ENCODE measurements around the gene BUD31. TPM values are rescaled to one million over a fixed set of nuclear protein-coding genes. Genes with fewer than 3 reads are reported as not detected.

Gene BUD31
- total and polyA plus RNA-seq, 2 of the 8 experiments (the other 6 are each of a cell fraction or from before 2014, with no cell fraction given), result 46.7 to 114 TPM

DNA sequence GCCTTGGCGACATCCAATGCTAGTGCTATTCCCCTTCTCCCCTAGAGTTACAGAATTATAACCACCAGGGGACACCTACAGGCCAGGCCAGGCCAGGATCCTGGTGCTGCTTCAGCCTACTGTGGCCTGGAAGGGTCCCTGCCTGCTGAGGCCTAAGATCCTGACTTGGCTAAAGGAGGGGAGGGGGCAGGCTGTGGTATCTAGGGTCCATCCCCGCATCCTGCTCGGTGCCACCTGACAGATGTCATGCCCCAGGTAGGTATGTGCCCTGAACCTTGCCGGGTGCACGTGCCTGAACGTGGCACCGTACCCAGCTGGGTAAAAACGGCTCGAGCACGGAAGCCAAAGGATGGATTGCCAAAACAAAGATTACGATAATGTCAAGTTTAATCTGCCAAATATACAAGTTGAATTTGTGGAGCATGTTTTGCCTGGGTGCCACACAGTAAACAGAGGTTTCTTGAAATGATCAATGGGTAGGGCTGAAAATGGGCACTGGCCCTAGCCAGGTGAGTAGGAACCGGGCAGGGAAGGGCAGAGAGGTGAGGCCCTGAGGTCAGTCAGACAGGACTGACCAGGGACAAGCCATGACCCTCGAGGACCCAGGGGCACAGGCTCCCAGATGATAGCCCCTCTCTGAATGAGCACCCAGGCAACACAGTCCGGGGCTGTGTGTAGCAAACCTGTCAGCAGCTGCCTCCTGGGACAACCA, 13.0 kb upstream of the BUD31 start:
- no peak overlapping the region for H3K18ac ChIP-seq (ENCODE audit: extremely low read depth, low read length)
- no peak overlapping the region for H3K27ac ChIP-seq (ENCODE audit: low read depth, low read length)
- peaks cover 2 to 12% (median 5%) of the 10 kb centered on the region in 4 experiments; a peak in 6 of 7 replicates for H3K4me1 ChIP-seq (replicated peaks in 1 of 4; ENCODE audit: control insufficient read depth in 3 of 4, insufficient read depth in 4 of 4, low read length in 3 of 4)
- no peak overlapping the region for H4K8ac ChIP-seq (ENCODE audit: extremely low read depth, insufficient read depth, low read length)
- POLR2A ChIA-PET (ENCODE audit: partially characterized antibody), result interaction anchor here (1.2 to 7.9 kb wide), 5 partner anchors 11 to 43 kb away, joined by 3 to 150 read pairs (median 12); partner anchors contain the start of genes ARPC1B, BUD31, CPSF4 and PDAP1
- no peak overlapping the region for H3K23ac ChIP-seq (ENCODE audit: insufficient read length)
- CTCF ChIA-PET (ENCODE audit: partially characterized antibody), result interaction anchor here (1.0 kb wide), 1 partner anchor 30 kb away, joined by 3 read pairs; no protein-coding TSS in a partner anchor
- no peak overlapping the region for H4K91ac ChIP-seq (replicated peaks; ENCODE audit: insufficient read length, low read length)
- TF ChIP-seq EGR1 (IDR thresholded peaks at IDR 0.05; ENCODE audit: borderline replicate concordance, low read depth, low read length) (no peak), SP1 (IDR thresholded peaks at IDR 0.05; ENCODE audit: low read depth, low read length) (no peak), HDAC6 (IDR thresholded peaks at IDR 0.05; ENCODE audit: low read depth, low read length) (no peak), ASH2L (IDR thresholded peaks at IDR 0.05; ENCODE audit: low read length) (no peak), CEBPB (IDR thresholded peaks at IDR 0.05; ENCODE audit: low read depth, low read length) (no peak), JUND (IDR thresholded peaks at IDR 0.05; ENCODE audit: low read length) (no peak), RAD21 (IDR thresholded peaks at IDR 0.05 in 1 of 2, conservative IDR thresholded peaks at IDR 0.05 in 1 of 2; ENCODE audit: low read depth in 2 of 2, low read length in 2 of 2) (peak in 1 of 2 experiments; percentile 28; a peak in 2 of 4 replicates), SIX5 (IDR thresholded peaks at IDR 0.05; ENCODE audit: low read depth, low read length) (no peak)
- TF ChIP-seq, protein P1, sequence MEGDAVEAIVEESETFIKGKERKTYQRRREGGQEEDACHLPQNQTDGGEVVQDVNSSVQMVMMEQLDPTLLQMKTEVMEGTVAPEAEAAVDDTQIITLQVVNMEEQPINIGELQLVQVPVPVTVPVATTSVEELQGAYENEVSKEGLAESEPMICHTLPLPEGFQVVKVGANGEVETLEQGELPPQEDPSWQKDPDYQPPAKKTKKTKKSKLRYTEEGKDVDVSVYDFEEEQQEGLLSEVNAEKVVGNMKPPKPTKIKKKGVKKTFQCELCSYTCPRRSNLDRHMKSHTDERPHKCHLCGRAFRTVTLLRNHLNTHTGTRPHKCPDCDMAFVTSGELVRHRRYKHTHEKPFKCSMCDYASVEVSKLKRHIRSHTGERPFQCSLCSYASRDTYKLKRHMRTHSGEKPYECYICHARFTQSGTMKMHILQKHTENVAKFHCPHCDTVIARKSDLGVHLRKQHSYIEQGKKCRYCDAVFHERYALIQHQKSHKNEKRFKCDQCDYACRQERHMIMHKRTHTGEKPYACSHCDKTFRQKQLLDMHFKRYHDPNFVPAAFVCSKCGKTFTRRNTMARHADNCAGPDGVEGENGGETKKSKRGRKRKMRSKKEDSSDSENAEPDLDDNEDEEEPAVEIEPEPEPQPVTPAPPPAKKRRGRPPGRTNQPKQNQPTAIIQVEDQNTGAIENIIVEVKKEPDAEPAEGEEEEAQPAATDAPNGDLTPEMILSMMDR (IDR thresholded peaks at IDR 0.05; ENCODE audit: control extremely low read depth in 1 of 3, insufficient read depth in 1 of 3, low read depth in 1 of 3, low read length in 3 of 3), result peak in 1 of 3 experiments; percentile 32; a peak in 2 of 4 replicates
- no peak overlapping the region for H4K5ac ChIP-seq (ENCODE audit: insufficient read length, low read depth, low read length)
- no peak overlapping the region for H2AK5ac ChIP-seq (ENCODE audit: low read depth, low read length)
- H3K23me2 ChIP-seq (ENCODE audit: low read depth, low read length), result peaks cover 4% of the 10 kb centered on the region; the same call in 1 of the 2 replicates
- no peak overlapping the region for H2BK20ac ChIP-seq (ENCODE audit: low read length)
- H4K20me1 ChIP-seq (replicated peaks in 1 of 2; ENCODE audit: control insufficient read depth in 1 of 2, insufficient read depth in 2 of 2, low read length in 2 of 2), result peaks cover 14 to 27% of the 10 kb centered on the region in 2 experiments
- no peak for DNase-seq (ENCODE audit: low read depth in 1 of 2, low spot score in 2 of 2)
- H3K79me1 ChIP-seq (ENCODE audit: low read depth, low read length), result no peaks in the 10 kb centered on the region
- H3K4me2 ChIP-seq (ENCODE audit: insufficient read depth in 1 of 2, low read depth in 2 of 2, low read length in 2 of 2), result no peak overlapping the region
- no peaks in the 10 kb centered on the region for H3K9me3 ChIP-seq (ENCODE audit: insufficient read depth in 2 of 2, low read depth in 1 of 2, low read length in 1 of 2)
- FAIRE-seq, result no peak
- H3K4me3 ChIP-seq (ENCODE audit: extremely low read depth in 1 of 4, insufficient read depth in 2 of 4, low read depth in 3 of 4, low read length in 4 of 4), result no peak overlapping the region
- H2BK120ac ChIP-seq (replicated peaks; ENCODE audit: low read depth, low read length), result no peak overlapping the region
- no peak overlapping the region for H2BK12ac ChIP-seq (ENCODE audit: low read depth, low read length)
- no peak overlapping the region for H3K56ac ChIP-seq (replicated peaks; ENCODE audit: insufficient read length, low read depth, low read length)
- H3K4ac ChIP-seq (replicated peaks; ENCODE audit: insufficient read length, low read depth, low read length), result no peak overlapping the region
- no peak overlapping the region; a peak in 1 of 7 replicates for H3K9ac ChIP-seq (replicated peaks in 1 of 4; ENCODE audit: extremely low read depth in 1 of 4, low read depth in 3 of 4, low read length in 3 of 4)
- H2BK5ac ChIP-seq (ENCODE audit: low read depth, low read length), result no peak overlapping the region
- no peaks in the 10 kb centered on the region for H3K79me2 ChIP-seq (ENCODE audit: control insufficient read depth in 1 of 2, insufficient read depth in 2 of 2, low read length in 2 of 2)
- peaks cover 20 to 68% (median 39%) of the 10 kb centered on the region in 4 experiments for H3K36me3 ChIP-seq (ENCODE audit: control insufficient read depth in 2 of 4, insufficient read depth in 4 of 4, low read length in 3 of 4)
- H2AFZ ChIP-seq (ENCODE audit: low read length), result no peak overlapping the region
- 94% methylated on average over 14 of the region's 14 CpGs; no CpG with 5 or more reads in 1 of the 2 experiments for WGBS, 2 experiments (ENCODE audit: extremely low coverage in 1 of 2, insufficient coverage in 1 of 2, insufficient read length in 1 of 2, insufficient replicate concordance in 2 of 2, low coverage in 1 of 2, low lambda C conversion rate in 2 of 2, missing lambda C conversion rate in 1 of 2)
- H3K27me3 ChIP-seq (replicated peaks in 1 of 4; ENCODE audit: control insufficient read depth in 3 of 4, extremely low read depth in 1 of 4, insufficient read depth in 3 of 4, low read length in 3 of 4), result no peaks in the 10 kb centered on the region
- no peak overlapping the region for H3K14ac ChIP-seq (ENCODE audit: insufficient read length)
- H2BK15ac ChIP-seq (ENCODE audit: low read length), result no peak overlapping the region
